GM20431 (cell line): ENCODE data around the gene DTX3.
"Not testable (repeated sequence)": the region's sequence is repeated elsewhere in the genome, so short reads cannot be mapped to it uniquely, and the experiment has no call there.

Experiments
- in situ Hi-C: fragments of 300-500 bp; cut with MseI, MboI; formaldehyde crosslinking; loops from one replicate; pipeline ENCODE4 v1.15.0; 2020; ENCODE audit warnings: low sequenced_read_pairs; ENCODE audit not compliant: unreplicated experiment

DTX3 gene, protein sequence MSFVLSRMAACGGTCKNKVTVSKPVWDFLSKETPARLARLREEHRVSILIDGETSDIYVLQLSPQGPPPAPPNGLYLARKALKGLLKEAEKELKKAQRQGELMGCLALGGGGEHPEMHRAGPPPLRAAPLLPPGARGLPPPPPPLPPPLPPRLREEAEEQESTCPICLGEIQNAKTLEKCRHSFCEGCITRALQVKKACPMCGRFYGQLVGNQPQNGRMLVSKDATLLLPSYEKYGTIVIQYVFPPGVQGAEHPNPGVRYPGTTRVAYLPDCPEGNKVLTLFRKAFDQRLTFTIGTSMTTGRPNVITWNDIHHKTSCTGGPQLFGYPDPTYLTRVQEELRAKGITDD

GRCh38 chr12:57604454-57604991 lies at the start of gene DTX3:
TSS of gene DTX3 (plus strand) at chr12:57604824. CDS start at chr12:57606518, 1,694 bp downstream.
- in situ Hi-C loops: no loop called here

DNA sequence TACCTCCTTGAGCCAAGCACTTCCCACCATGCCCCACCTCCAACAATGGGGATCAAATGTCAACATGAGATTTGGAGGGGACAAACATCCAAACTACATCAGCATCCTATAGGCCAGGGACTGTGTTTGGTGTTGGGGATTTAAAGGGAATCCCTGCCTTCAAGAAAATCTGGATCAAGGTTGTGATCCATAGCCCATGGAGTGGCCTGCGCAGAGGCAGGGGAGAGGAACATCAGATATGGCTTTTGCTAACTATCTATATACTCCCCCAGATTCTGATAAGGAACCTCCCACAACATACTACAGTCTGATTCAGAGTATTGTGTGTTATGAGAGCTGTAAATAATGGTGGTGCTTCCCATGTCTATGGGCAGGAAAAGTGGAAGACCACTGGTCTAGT lies 49.7 kb upstream of the DTX3 start:
- in situ Hi-C loops: no loop called here

DNA sequence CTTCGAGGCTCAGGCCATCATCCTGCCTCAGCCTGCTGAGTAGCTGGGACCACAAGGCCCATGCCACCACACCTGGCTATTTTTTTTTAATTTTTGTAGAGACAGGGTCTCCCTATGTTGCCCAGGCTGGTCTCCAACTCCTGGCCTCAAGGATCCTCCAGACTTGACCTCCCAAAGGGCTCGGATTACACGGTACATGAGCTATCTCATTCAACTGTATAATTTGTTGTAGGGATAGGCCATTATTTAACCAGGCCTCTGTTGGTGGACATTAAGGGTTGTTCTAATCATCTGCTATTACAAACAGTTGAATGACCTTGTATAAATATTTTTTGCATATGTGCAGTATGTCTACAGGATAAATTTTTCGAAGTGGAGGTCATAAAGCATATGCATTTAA lies 45.8 kb upstream of the DTX3 start:
- in situ Hi-C loops: no loop called here

DNA sequence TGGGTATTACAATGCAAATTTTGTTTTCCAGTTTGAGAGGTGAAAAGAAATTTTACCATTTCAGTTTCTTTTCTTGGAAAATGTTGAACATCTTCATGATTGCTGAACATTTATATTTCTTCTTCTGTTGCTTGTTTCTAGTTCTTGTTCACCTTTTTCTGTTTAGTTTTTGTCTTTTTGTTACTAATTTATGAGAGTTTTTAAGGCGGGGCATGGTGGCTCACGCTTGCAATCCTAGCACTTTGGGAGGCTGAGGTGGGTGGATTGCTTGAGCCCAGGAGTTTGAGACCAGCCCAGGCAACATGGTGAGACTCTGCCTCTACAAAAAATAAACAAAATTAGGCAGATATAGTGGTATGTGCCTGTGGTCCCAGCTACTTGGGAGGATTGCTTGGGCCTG lies 44.1 kb upstream of the DTX3 start:
- in situ Hi-C loops: no loop called here

- in situ Hi-C loops: not testable (repeated sequence)
Observed at GRCh38 chr12:57561117-57561516, 43.5 kb upstream of the DTX3 start.

GRCh38 chr12:57563358-57563757 lies 41.3 kb upstream of the DTX3 start:
- in situ Hi-C loops: no loop called here

DNA sequence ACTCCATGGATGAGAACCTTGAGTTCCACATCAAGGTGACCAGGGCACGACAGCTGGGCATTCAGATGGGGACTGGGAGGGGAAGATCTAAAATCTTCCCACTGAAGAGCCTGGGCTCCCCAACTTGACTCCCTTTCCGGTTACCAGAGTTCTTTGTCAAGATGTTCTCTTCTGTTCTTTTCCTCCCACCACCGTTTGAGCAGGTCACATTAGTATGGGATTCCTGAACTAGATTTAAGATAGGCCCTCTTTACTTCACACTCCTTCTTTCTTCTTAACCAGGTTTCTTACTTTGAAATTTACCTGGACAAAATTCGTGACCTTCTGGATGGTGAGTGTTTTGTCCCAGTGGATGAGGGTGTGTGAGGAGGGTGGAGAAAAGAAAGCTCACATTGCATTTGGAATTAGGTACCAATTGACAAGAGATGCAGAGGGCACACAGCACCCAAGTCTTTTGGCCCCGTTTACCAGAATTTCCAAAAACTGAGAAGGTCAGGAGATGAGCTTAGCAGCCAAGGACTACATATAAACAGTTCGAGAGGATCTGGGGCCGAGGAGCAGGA lies 40.4 kb upstream of the DTX3 start:
- in situ Hi-C loops: no loop called here

DNA sequence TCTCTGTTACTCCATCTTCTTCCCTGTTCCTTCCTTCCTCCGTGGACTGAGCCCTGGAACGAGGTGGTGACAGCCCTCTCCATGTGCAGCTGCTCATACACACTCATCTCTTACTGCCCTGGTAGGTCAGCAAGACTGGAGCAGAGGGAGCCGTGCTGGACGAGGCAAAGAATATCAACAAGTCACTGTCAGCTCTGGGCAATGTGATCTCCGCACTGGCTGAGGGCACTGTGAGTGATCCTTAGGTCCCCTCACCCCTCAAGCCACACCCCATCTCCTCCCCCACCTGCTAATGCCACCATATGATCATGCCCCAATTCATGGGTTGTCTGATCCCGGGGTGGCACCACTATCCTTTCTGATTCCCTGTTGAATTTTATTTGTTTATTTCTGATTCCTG lies 35.8 kb upstream of the DTX3 start:
- in situ Hi-C loops: no loop called here

GRCh38 chr12:57569858-57570257 lies 34.8 kb upstream of the DTX3 start:
- in situ Hi-C loops: no loop called here

DNA sequence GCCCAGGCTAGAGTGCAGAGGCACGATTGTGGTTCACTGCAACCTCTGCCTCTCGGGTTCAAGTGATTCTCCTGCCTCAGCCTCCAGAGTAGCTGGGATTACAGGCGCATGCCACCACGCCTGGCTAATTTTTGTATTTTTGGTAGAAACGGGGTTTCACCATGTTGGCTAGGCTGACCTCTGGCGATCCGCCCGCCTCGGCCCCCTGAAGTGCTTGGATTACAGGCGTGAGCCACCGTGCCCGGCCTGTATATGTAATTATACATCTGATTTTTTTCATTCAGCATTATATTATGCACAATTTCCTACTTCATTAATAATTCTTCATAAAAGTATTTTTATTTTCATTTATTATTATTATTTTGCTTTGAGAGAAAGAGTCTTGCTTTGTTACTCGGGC lies 34.2 kb upstream of the DTX3 start:
- in situ Hi-C loops: not testable (repeated sequence)

GRCh38 chr12:57571926-57572762 lies 32.5 kb upstream of the DTX3 start:
- in situ Hi-C loops: no loop called here

DNA sequence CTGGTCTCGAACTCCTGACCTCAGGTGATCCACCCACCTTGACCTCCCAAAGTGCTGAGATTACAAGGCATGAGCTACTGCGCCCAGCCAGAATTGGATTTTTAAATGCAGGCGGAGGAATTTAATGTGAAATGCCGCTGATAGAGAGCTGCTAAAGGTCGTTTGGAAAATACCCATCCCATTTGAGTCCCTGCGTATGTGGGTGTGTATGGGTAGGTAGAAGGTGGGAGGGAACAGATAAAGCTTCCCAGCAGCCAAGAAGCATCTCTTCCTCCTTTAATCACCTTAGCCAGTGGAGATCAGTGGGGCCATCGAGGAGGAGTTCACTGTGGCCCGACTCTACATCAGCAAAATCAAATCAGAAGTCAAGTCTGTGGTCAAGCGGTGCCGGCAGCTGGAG lies 29.8 kb upstream of the DTX3 start:
- in situ Hi-C loops: no loop called here

DNA sequence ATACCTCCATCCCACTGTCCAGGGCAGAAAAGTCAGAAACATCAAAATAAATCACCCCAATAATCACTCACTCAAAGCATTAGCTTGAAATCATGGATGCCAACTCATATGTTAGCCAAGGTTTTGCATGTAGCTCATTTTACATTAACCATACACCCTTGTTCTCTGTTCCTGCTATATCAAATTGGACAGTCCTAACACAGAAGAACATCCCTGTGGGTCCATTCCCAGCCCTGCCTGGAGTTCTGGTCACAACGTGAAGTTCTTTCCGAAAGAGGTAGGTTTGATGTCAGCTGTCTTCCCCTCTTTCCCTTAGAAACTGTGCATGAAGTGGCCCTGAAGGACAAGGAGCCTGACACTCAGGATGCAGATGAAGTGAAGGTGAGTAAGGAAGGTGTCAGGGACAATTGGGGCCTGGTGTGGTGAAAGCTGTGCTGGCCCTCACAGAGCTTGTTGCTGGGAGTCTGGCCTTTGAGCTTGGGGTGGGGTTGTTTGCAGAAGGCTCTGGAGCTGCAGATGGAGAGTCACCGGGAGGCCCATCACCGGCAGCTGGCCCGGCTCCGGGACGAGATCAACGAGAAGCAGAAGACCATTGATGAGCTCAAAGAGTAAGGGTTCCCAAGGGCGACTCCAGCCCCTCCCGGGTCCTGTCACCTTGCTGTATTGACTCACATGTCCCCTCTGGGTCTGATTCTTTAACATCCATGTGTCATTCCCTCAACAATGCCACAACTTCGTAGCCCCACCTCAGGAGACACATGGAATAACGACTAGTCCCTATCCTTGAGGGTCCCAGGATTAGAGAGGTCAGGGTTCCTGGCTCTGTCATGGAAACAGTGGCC lies 28.6 kb upstream of the DTX3 start:
- in situ Hi-C loops: no loop called here

DNA sequence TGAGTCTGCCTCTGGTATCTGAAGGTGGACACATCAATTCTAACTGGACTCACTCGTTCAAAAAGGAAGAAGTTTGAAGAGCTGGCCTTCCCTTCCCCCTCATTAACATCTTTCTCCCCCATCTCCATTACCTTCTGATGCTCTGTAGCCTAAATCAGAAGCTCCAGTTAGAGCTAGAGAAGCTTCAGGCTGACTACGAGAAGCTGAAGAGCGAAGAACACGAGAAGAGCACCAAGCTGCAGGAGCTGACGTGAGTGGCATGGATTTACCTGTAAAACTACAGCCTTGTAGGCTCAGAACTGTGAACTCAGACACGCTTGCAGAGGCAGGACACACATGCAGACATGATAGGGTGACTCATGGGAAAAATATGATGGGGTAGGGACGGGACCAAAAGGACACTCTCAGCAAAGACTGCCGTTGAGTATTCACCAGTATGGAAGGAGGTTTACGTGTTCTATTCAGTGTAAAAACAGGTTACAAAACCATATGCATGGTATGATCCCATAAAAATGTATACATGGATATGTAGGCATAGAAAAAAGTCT lies 27.9 kb upstream of the DTX3 start:
- in situ Hi-C loops: no loop called here

GRCh38 chr12:57577981-57578758 lies 26.5 kb upstream of the DTX3 start:
- in situ Hi-C loops: no loop called here

- in situ Hi-C loops: no loop called here
Observed at GRCh38 chr12:57579011-57579410, 25.6 kb upstream of the DTX3 start.

DNA sequence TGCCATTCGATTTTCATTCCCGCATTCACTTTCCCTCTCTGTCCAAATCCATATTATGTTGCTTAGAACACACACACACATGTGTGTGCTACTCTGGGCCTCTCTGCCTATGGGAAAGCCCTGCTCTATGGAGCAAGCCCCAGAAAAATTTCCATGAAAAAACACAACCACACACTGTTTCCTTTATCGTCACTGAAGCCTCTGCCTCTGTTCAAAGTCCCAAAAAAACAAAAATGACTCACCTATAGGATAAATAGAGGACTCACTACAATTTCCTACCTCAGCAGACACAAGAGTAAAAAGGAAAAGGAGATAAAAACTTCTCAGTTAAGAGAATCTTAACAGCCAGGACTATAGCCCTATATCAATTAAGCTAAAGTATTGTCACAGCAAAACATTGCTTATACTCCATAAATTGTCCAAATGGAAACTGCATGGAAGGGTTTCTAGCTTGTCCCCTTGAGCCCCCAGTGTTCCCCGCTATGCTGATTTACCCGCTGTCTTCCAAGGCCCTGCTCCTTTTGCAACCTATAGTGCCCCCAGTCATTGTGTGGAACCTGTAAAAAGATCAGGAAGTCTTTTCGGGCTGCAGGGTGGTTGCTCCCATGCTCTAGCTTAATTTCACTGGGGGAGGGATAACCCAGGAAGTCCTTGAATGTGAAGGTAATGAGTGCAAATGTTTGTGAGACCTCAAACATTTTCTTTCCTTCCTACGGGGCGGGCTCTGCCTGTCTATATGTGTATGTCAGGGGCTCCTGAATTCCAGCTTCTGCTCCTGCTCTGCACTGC lies 24.8 kb upstream of the DTX3 start:
- in situ Hi-C loops: loop anchor here (5.0 kb wide), 1 partner anchor 42 kb away; no protein-coding TSS in a partner anchor

GRCh38 chr12:57580466-57580795 lies 24.2 kb upstream of the DTX3 start:
- in situ Hi-C loops: loop anchor here (5.0 kb wide), 1 partner anchor 42 kb away; no protein-coding TSS in a partner anchor
